ENCODE results near the gene KRTAP10-3.
A peak's percentile ranks its signal among the peaks of the same experiment; 100 is the strongest.
"Not testable (repeated sequence)": the region's sequence is repeated elsewhere in the genome, so short reads cannot be mapped to it uniquely, and the experiment has no call there.

Gene KRTAP10-3

GRCh38 chr21:44569861-44570517 is 11.4 kb upstream of the KRTAP10-3 start:
- DNase-seq, result peak; percentile 49

DNA sequence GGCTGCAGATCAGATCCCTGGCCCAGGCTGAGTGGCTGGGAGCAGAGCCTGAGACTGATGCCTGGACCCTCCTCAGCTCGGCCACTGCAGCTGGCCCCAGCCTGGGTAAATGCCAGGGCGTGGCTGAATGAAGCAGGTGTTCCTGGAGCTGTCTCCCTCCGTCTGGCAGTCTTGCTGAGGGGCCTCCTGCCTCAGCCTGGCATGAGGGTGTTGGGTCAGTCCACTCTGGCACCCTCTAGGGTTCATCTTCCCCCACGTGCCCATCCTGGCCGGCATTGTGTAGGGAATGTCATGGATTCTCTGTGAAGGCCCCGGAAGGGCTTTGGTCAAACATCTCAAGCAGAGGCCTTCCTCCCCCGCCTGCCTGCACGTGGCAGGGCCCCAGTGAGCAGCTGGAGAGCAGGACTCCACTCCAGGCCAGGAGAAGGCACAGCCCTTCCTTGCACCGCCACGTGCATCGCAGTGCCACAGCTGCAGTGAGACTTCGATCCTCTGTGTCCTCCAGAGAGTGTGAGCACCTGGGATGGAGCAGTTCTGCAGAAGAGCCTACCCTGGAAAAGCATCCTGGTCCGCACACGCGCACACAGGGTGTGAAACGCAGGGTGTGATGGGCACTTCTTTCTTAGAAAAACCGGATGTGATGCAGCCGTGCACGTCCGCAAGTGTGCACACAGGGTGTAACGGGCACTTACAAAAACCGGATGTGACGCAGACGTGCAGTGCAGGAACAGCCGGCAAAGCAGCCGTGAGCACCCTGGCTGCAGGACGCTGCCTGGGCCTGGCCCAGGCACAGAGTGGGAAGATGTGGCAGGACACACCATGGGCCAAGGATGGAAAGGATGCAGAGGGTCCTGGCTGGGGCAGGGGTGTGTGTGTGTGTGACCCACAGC is 10.3 kb upstream of the KRTAP10-3 start:
- peak; percentile 56 for DNase-seq

DNA sequence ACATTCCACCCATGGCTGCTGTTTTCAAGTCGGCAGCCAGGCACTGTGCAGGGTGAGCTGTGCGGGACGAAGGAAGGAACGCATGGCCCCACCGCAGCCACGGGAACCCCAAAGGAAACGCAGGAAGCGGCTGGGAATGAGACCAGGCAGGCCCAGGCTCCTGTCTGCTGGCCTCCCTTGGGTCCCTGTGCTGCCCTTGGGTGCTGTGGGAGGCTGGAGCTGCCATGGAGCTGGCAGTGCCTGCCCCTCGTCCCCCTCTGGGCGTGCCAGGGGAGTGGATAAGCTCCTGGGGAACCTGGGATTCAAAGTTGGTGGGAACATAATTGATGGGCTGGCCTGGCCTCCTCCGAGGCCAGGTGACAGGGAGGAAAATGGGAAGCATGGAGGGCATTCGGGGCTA is 9.7 kb upstream of the KRTAP10-3 start:
- no peak for DNase-seq

- no peak for DNase-seq
Observed at GRCh38 chr21:44567481-44568171, 9.0 kb upstream of the KRTAP10-3 start.

DNA sequence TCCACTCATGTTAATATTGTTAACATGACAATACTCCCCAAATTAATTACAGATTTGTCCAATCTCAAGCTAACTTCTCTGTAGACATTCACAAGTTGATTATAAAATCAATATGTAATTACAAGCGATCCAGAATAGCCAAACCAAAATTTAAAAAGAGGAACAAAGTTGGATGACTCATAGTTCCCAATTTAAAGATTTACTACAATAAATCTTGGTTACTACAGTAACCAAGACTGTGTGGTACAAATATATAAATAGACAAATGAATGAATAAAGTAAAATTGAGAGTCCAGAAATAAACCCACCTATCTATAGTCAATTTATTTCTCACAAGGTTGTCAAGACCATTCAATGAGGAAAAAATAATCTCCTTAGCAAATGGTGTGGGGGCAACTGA is 7.8 kb upstream of the KRTAP10-3 start:
- no peak for DNase-seq

DNA sequence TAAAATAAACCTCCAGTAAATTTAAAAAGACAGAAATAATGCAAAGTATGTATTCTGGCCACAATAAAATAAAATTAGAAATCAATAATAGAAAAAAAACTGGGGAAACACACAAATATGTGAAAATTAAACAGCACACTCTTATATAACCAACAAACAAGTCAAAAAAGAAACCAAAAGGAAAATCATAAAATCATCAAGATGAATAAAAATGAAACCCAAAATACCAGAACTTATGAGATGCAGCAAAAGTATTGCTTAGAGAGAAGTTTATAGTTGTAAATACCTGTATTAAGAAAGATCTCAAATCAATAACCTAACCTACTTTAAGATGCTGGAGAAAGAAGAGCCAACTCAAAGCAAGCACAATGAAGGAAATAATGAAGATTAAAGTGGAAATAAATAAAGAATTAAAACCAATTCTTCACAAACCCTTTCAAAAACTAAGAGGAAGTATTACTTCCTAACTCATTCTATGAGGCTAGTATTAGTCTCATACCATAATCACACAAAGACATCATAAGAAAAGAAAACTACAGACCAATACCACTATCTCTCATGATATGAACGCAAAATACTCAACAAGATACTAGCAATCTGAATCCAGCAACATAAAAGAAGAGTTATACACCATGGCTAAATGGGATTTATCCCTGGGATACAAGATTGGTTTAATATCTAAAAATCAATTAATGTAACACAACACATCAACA is 6.4 kb upstream of the KRTAP10-3 start:
- no peak for DNase-seq

DNA sequence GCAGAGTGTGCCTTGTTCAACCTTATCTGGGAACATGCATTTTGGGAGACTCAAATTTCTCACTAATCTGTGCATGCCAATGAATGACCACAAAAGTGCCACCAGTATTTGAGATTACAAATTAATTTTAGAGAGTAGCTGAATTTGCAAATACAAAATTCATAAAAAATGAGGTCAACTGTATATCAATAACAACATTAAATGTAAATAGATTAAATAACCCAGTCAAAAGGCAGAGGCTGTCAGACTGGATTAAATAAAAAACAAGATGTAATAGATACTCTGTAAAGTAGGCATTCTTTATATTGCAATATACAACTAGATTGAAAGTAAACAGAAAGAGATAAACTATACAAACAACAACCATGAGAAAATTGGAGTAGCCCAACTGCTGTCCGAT is 5.5 kb upstream of the KRTAP10-3 start:
- no peak for DNase-seq

DNA sequence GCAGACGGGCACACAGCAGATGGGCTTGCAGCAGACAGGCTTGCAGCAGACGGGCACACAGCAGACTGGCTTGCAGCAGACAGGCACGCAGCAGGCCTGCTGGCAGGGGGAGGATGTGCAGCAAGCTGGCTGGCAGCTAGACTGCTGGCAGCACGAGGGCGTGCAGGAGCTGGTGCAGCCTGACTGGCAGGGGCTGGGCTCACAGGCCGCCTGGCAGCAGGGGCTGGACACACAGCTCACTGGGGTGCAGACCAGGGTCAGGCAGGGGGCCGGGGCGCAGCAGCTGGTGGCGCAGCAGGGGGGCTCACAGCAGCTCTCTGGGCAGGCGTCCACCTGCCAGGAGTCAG is 293 bp downstream of the KRTAP10-3 start:
- DNase-seq, result not testable (repeated sequence)

- no peak for DNase-seq
Observed at GRCh38 chr21:44557491-44558328, 885 bp downstream of the KRTAP10-3 start.

- no peak for DNase-seq
Observed at GRCh38 chr21:44556879-44557278, 1.7 kb downstream of the KRTAP10-3 start.

GRCh38 chr21:44555200-44555875 is 3.3 kb downstream of the KRTAP10-3 start:
- DNase-seq, result no peak

DNA sequence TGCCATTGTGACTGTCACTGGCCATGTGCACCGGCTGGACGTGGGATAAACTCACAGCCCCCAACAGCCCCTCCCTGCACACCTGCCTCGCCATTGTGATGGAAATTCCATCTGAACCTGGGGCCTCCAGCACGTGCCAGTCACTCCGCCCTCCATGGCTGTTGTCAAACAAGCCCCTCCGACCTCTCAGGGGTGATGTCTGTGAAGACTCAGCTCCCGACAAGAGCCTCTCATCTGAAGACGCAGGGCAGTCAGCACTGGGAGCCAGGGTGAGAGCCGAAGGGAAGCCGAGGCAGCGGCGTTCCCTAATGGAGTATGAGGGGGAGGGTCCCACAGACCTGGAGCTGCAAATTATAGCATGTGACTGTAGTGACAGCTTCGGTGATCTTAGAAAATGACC is 5.9 kb downstream of the KRTAP10-3 start:
- no peak for DNase-seq

GRCh38 chr21:44552136-44552535 is 6.5 kb downstream of the KRTAP10-3 start:
- DNase-seq, result no peak

GRCh38 chr21:44551340-44551961 is 7.1 kb downstream of the KRTAP10-3 start, which contains the start of gene KRTAP10-2:
TSS of gene KRTAP10-2 (minus strand) at chr21:44551505. CDS start at chr21:44551458, 47 bp downstream.
- peak; percentile 60 for DNase-seq

DNA sequence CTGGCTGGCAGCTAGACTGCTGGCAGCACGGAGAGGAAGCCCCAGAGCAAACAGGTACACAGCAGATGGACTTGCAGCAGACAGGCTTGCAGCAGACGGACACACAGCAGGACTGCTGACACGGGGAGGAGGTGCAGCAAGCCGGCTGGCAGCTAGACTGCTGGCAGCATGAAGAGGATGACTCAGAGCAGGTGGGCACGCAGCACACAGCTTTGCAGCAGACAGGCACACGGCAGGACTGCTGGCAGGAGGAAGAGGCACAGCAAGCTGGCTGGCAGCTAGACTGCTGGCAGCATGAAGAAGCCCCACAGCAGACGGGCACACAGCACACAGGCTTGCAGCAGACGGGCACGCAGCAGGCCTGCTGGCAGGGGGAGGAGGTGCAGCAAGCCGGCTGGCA is 7.8 kb downstream of the KRTAP10-3 start:
- DNase-seq, result peak; percentile 56

GRCh38 chr21:44550285-44550684 is 8.3 kb downstream of the KRTAP10-3 start:
- DNase-seq, result peak; percentile 56

- DNase-seq, result no peak
Observed at GRCh38 chr21:44549525-44550211, 8.9 kb downstream of the KRTAP10-3 start.

DNA sequence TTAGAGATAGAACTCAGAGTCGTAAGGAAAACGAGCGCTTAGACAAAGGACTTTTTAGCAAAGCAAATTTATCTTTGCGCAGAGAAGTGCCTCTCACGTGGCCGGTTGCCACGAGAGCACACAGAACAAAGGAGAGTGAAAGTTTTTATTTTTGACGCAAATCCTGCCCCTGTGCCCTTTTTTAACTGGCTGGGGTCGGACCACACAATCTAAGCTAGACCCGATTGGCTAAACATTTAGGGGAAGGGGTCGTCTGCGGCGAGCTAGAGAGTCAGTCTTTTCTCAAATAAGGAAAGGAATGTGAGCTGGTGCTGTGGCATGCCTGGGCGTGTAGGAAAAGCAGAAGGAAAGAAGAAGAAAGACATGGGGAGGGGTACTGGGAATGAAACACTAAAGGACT is 9.7 kb downstream of the KRTAP10-3 start:
- no peak for DNase-seq

DNA sequence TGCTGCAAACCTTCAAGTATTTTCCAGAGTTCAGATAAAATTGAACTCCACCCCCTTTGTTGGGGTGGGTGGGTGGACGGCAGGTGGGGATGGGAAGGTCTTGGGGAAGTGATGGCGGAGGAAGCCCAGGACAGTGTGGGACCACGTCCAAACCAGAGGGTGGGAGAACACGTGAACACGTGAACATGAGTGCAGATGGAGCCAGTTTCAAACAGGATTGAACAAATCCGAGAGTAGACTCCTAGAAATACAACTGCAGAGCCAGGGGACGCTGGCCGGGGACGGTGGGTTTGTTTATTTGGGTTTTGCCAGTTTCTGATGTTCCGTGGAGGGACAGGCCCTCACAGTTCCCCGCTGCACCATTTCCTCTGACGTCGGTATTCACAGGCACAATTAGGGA is 10.2 kb downstream of the KRTAP10-3 start:
- DNase-seq, result no peak

DNA sequence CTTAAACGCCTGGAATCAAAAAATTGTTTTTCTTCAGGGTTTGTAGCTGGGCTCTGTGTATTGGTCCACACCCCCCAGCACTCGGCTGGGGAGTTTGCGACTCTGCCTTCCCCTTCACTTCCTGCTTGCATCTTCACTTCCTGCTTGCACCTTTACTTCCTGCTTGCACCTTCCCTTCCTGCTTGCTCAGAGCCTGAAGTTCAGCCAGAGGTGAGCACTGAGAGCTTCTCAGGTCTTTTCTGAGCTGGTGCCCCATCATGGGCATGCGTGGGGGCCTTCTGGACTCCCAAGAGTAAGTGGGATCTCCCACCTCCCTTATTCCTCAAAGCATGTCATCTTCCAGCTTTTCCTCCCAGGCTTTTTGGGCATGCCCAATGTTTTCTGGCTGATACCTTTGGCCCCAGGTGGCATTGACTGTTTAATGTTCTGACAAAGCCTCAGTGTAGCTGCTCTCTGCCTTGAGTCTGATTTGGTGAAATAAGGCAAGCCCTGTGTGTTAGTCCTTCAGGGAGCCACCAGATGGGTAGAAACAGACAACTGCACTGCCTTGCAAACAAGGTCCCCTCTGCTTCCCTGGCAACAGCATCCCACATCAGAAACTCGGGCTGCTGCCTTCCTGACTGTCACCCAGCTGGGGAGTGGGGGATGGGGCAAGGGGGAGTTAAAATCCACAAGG is 10.8 kb downstream of the KRTAP10-3 start:
- DNase-seq, result peak; percentile 68

Measured in activated effector memory CD4-positive, alpha-beta T cell treated with anti-CD3 and anti-CD28 coated beads, Interleukin-2, amount 50 U/mL, for 16 hours (primary cell).